A549 treated with AZD9567 at 1 μM for 4 hours (cell line): ENCODE measurements around the gene FOXJ1. TPM values are rescaled to one million over a fixed set of nuclear protein-coding genes. Genes with fewer than 3 reads are reported as not detected.

Source experiments
- total RNA-seq: library from RNA; stranded (reverse); fragments of 200-300 nt; extraction: Qiagen RNA extraction; gene quantifications from 5 replicates; pipeline ENCODE4 v1.2.3, GENCODE V29; 2022; ENCODE audit not compliant: insufficient read depth

The FOXJ1 gene
- total RNA-seq, result 0.47 to 0.64 TPM (median 0.59 TPM) in 4 of 5 replicates, not detected in the other

DNA sequence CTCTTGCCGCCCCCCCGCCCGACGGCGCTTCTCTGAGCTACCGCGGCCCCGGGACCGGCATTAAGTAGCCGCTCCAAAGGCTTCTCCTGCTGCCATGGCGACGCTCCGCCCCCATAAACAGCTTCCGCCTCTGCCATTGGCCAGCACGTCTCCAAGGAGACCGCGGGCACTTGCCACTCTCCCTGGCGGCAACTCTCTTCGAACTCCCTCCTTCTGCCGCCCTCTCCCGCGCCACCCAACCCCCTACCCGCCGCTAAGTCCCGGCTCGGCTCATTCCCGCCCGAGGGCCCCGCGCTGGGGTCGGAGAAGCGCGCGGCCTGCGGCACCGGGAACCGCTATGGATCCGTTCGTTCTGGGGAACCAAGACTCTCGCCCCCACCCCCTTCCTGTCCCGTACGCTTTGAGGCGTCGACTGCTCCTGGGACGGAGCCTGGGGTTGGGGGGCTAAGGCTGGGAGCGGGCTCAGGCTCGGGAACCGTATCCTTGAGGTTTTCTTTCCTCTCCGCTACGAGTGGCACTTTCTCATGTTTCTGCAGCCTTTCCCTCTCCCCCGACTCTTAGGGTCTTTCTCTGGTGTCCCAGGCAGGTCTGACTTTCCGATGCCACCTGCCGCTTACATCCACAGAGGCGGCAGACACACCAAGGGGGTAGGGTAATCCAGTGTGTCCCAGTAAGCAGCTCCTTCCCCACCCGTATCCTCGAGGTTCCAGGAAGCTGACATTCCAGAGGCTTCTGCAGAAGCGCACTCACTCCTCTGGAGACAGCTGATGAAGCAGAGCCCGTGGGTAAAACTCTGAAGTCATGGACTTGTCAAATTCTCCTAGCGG is at the start of gene FOXJ1:
FOXJ1 (minus strand) TSS at position 34 of the 827 bp plus-strand sequence. CDS start 850 bp downstream, outside the sequence.

GRCh38 chr17:76103274-76104139 is 37.5 kb downstream of the FOXJ1 start, which contains the start of gene EXOC7:
Gene EXOC7 (minus strand): TSS chr17:76103787. CDS start chr17:76103692, 95 bp downstream.

Other genes with a start within 250 kb of the FOXJ1 start
- 24.6 to 42.5 TPM (median 37.6 TPM) in 5 replicates for gene TRIM65, start 244.3 kb downstream of the FOXJ1 start, total RNA-seq
- gene MRPL38, start 236.4 kb downstream of the FOXJ1 start, total RNA-seq, result 100 to 137 TPM (median 130 TPM) in 5 replicates
- 5.0 to 9.4 TPM (median 8.5 TPM) in 5 replicates for gene FBF1, start 200.2 kb downstream of the FOXJ1 start, total RNA-seq
- gene ACOX1, start 162.1 kb downstream of the FOXJ1 start, total RNA-seq, result 16.3 to 17.6 TPM (median 17.1 TPM) in 5 replicates
- gene TEN1, start 162.0 kb downstream of the FOXJ1 start, total RNA-seq, result 23.0 to 25.8 TPM (median 25.3 TPM) in 5 replicates
- 4.6 to 5.5 TPM (median 5.0 TPM) in 4 of 5 replicates, not detected in the other for gene CDK3, start 140.4 kb downstream of the FOXJ1 start, total RNA-seq
- 8.9 to 18.2 TPM (median 16.9 TPM) in 5 replicates for gene EVPL, start 113.9 kb downstream of the FOXJ1 start, total RNA-seq
- gene SRP68, start 68.7 kb downstream of the FOXJ1 start, total RNA-seq, result 82.2 to 91.8 TPM (median 85.0 TPM) in 5 replicates
- 1.5 to 2.0 TPM (median 1.8 TPM) in 4 of 5 replicates, not detected in the other for gene GALR2, start 66.5 kb downstream of the FOXJ1 start, total RNA-seq
- gene ZACN, start 62.1 kb downstream of the FOXJ1 start, total RNA-seq, result 0.21 to 0.52 TPM (median 0.46 TPM) in 4 of 5 replicates, not detected in the other
- gene EXOC7, start 37.5 kb downstream of the FOXJ1 start, total RNA-seq, result 45.7 to 65.2 TPM (median 60.0 TPM) in 5 replicates
- gene RNF157, start 99.2 kb upstream of the FOXJ1 start, total RNA-seq, result 6.9 to 10.0 TPM (median 8.0 TPM) in 5 replicates
- 30.3 to 120 TPM (median 109 TPM) in 5 replicates for gene UBALD2, start 124.1 kb upstream of the FOXJ1 start, total RNA-seq
- gene QRICH2, start 167.0 kb upstream of the FOXJ1 start, total RNA-seq, result 0.35 to 1.8 TPM (median 0.97 TPM) in 5 replicates
- 54.4 to 85.5 TPM (median 63.9 TPM) in 5 replicates for gene PRPSAP1, start 212.7 kb upstream of the FOXJ1 start, total RNA-seq
- 26.4 to 48.0 TPM (median 41.0 TPM) in 5 replicates for gene SPHK1, start 243.4 kb upstream of the FOXJ1 start, total RNA-seq